AG04450 (cell line): Measurements from ENCODE around the gene PKD2. TPM values are rescaled to one million over a fixed set of nuclear protein-coding genes. Genes with fewer than 3 reads are reported as not detected.

ENCODE experiments used
- CTCF ChIA-PET: fragments of 300-600, 350-600 bp; formaldehyde crosslinking; extraction: SDS; loops from one replicate; lab custom pipeline; 2022; ENCODE audit warnings: antibody characterized with exemption, inconsistent platforms; lab: Charles Lee
- POLR2A ChIA-PET: fragments of 350-600 bp; formaldehyde crosslinking; extraction: SDS; loops from one replicate; lab custom pipeline; 2021; ENCODE audit warnings: antibody characterized with exemption, inconsistent platforms; lab: Yijun Ruan, JAX
- DNase-seq: peaks from one replicate; pipeline ENCODE4 v3.0.0-alpha.2; 2011; ENCODE audit warnings: low read depth, low spot score
- H3K27ac ChIP-seq: one replicate; pipeline ENCODE4 v1.5.1; 2012; ENCODE audit warnings: low read depth, low read length, control low read depth
- H3K27me3 ChIP-seq: one replicate; pipeline ENCODE4 v1.6.0; 2012; ENCODE audit warnings: low read length; ENCODE audit not compliant: control insufficient read depth, insufficient read depth
- H3K4me3 ChIP-seq: 2 replicates; pipeline ENCODE4 v1.5.1; 2011; ENCODE audit warnings: mild to moderate bottlenecking, low read depth, low read length, control low read depth
- H3K9me3 ChIP-seq: 2 replicates; pipeline ENCODE4 v1.5.1; 2012; ENCODE audit warnings: low read length; ENCODE audit not compliant: control insufficient read depth, insufficient read depth
- CTCF ChIP-seq: IDR thresholded peaks from 2 replicates; pipeline ENCODE4 v1.5.1; 2011; ENCODE audit warnings: low read depth, low read length, control low read depth, inconsistent platforms
- polyA plus RNA-seq: library from polyadenylated mRNA; depleted of rRNA; stranded (reverse); fragments of >200 nt; gene quantifications from 2 replicates; pipeline ENCODE4 v1.2.3, GENCODE V29; 2011

The PKD2 gene
- polyA plus RNA-seq, 1 experiment: 65.1 TPM

DNA sequence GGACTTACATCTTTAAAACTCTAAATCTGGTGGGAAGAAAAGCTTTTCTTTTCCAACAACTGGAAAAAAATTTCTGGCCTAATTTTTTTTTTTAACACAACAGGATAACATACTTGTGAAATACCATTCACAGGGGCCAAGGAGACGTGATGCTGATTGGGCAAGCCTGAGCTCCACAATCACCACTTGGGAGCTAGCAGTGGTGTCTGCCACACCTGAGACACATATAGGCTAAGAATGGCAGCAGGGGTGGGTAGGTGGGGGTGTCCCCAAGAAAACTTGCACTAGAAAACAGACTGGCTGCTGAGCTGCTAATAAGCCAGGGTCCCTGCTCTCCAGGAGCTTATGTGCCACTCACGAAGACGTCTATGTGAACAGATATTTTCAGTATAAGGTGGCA lies 5.6 kb upstream of the PKD2 start:
- CTCF ChIA-PET: interaction anchor here (0.9 to 1.6 kb wide), 2 partner anchors 16 to 149 kb away, joined by 5 read pairs; no protein-coding TSS in a partner anchor
- TF ChIP-seq CTCF: no peak
- H3K9me3 ChIP-seq: no peaks in the 10 kb centered on the region
- H3K4me3 ChIP-seq: no peak overlapping the region
- DNase-seq: no peak
- no peaks in the 10 kb centered on the region for H3K27me3 ChIP-seq
- no peak overlapping the region for H3K27ac ChIP-seq
- POLR2A ChIA-PET: no interaction called here

DNA sequence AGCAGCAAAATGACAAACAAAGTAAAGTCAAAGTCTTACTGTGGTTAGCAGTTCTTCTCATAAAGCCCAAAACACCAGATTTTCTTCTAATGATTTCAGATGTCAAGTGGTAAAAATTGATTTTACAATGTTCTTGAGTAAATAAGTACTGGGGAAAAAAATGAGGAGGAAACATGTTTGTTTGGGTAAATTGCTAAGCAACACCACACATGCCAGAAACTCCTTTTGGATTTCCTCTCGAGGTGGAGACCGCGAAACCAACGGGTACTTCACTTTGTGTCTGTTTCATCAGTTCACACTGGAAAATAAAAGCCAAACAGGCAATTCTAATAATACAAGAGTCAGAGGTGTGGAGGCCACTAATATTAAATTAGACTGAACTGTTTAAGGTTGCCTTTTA lies 4.6 kb upstream of the PKD2 start:
- Histone ChIP-seq H3K27ac (no peak overlapping the region), H3K4me3 (no peak overlapping the region), H3K9me3 (no peaks in the 10 kb centered on the region), H3K27me3 (no peaks in the 10 kb centered on the region)
- ChIA-PET POLR2A (no interaction called here), CTCF (no interaction called here)
- DNase-seq: no peak
- no peak for TF ChIP-seq CTCF

DNA sequence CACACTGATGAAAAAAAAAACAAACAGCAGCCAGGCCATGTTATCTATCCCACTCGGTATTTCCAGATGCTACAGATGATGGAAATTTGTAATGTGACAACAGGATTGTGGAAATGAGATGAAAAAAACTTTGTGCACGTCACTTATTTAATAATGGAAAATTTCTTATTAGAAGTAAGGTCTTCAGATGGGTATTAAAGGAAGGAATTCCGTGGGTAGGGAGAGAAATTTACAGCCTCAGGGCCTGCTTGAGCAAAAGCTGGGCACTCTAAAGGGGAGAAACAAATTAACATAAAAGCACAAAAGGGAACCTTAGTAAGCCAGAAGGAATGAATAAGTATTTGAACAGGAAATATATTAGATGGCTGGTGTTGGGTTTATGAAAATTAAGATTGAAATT lies 4.2 kb upstream of the PKD2 start:
- no peak overlapping the region for H3K27ac ChIP-seq
- CTCF ChIA-PET: interaction anchor here (2.3 kb wide), 1 partner anchor 209 kb away, joined by 7 read pairs; no protein-coding TSS in a partner anchor
- POLR2A ChIA-PET: interaction anchor here (0.6 kb wide), 1 partner anchor 259 kb away, joined by 3 read pairs; no protein-coding TSS in a partner anchor

GRCh38 chr4:88005076-88005475 lies 2.4 kb upstream of the PKD2 start:
- no peak for TF ChIP-seq CTCF
- no peak for DNase-seq
- ChIA-PET CTCF (interaction anchor here (0.8 to 2.6 kb wide), 3 partner anchors 30 to 207 kb away, joined by 3 to 10 read pairs (median 7); no protein-coding TSS in a partner anchor), POLR2A (no interaction called here)
- Histone ChIP-seq H3K4me3 (no peak overlapping the region), H3K27me3 (no peaks in the 10 kb centered on the region), H3K27ac (no peak overlapping the region), H3K9me3 (no peaks in the 10 kb centered on the region)

More for the DNA sequence above, 4.2 kb upstream of the PKD2 start:
- no peak for DNase-seq
- H3K9me3 ChIP-seq: no peaks in the 10 kb centered on the region
- TF ChIP-seq CTCF: no peak
- no peaks in the 10 kb centered on the region for H3K27me3 ChIP-seq
- H3K4me3 ChIP-seq: no peak overlapping the region

DNA sequence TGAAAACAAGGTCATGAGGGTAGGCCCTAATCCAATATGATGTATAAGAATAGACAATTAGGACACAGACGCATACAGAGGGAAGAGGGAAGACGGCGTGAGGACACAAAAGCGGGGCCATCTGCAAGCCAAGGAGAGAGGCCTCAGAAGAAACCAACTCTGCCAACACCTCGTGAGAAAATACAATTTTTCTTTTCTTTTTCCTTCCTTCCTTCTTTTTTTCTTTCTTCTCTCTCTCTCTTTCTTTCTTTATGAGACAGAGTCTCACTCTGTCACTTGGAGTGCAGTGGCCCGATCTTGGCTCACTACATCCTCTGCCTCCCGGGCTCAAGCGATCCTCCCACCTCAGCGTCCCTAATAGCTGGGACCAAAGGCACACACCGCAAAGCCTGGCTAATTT lies 1.5 kb upstream of the PKD2 start:
- ChIA-PET POLR2A (no interaction called here), CTCF (interaction anchor here (2.6 kb wide), 1 partner anchor 32 kb away, joined by 10 read pairs; no protein-coding TSS in a partner anchor)
- H3K4me3 ChIP-seq: no peak overlapping the region
- no peak overlapping the region for H3K27ac ChIP-seq
- DNase-seq: no peak
- TF ChIP-seq CTCF: no peak
- no peaks in the 10 kb centered on the region for H3K27me3 ChIP-seq
- no peaks in the 10 kb centered on the region for H3K9me3 ChIP-seq
